DOHH2 (cell line): ENCODE data around the gene CATSPER4.

Source experiments
- H3F3A ChIP-seq: fragments of 200-600 bp; sonication (generic), shearing (Covaris generic); 2 replicates; pipeline ENCODE4 v1.6.0; 2016; ENCODE audit warnings: antibody characterized with exemption, mild to moderate bottlenecking; ENCODE audit not compliant: control insufficient read depth, insufficient read depth
- H3K27ac ChIP-seq: fragments of 200-600 bp; sonication (generic); 2 replicates; pipeline ENCODE4 v1.5.1; 2014; ENCODE audit warnings: low read depth, mild to moderate bottlenecking, low read length, moderate library complexity
- H3K27me3 ChIP-seq: fragments of 200-600 bp; sonication (generic); 2 replicates; pipeline ENCODE4 v1.6.1; 2014; ENCODE audit warnings: mild to moderate bottlenecking, low read length, mixed read lengths; ENCODE audit not compliant: control insufficient read depth
- H3K36me3 ChIP-seq: fragments of 200-600 bp; sonication (generic); 2 replicates; pipeline ENCODE4 v1.6.1; 2014; ENCODE audit warnings: mild to moderate bottlenecking, low read length, moderate library complexity, mixed read lengths; ENCODE audit not compliant: control insufficient read depth
- H3K4me1 ChIP-seq: fragments of 200-600 bp; sonication (generic); 2 replicates; pipeline ENCODE4 v1.6.1; 2014; ENCODE audit warnings: mild to moderate bottlenecking, low read length, mixed read lengths; ENCODE audit not compliant: control insufficient read depth
- H3K4me2 ChIP-seq: fragments of 200-600 bp; sonication (generic); 2 replicates; pipeline ENCODE4 v1.6.0; 2014; ENCODE audit warnings: mild to moderate bottlenecking, low read length, moderate library complexity
- H3K4me3 ChIP-seq: fragments of 200-600 bp; sonication (generic); 2 replicates; pipeline ENCODE4 v1.5.1; 2014; ENCODE audit warnings: mild to moderate bottlenecking, low read length, mixed read lengths
- H3K79me2 ChIP-seq: fragments of 200-600 bp; sonication (generic); 2 replicates; pipeline ENCODE4 v1.6.1; 2014; ENCODE audit warnings: mild to moderate bottlenecking, low read length, mixed read lengths; ENCODE audit not compliant: control insufficient read depth
- H3K9me2 ChIP-seq: fragments of 200-600 bp; sonication (generic); replicated peaks from 2 replicates; pipeline ENCODE4 v1.6.1; 2014; ENCODE audit warnings: mild to moderate bottlenecking, low read length, mixed read lengths; ENCODE audit not compliant: control insufficient read depth
- H3K9me3 ChIP-seq: fragments of 200-600 bp; sonication (generic); 2 replicates; pipeline ENCODE4 v1.6.1; 2014; ENCODE audit warnings: antibody characterized with exemption, low read length, mixed read lengths; ENCODE audit not compliant: control insufficient read depth, insufficient read depth
- H4K20me1 ChIP-seq: fragments of 200-600 bp; sonication (generic); 2 replicates; pipeline ENCODE4 v1.6.0; 2014; ENCODE audit warnings: low read depth, mild to moderate bottlenecking, antibody characterized with exemption, low read length, moderate library complexity; ENCODE audit not compliant: control insufficient read depth, insufficient read depth
- CTCF ChIP-seq: fragments of 200-600 bp; sonication (generic); IDR thresholded peaks from one replicate; pipeline ENCODE4 v1.5.1; 2014; ENCODE audit warnings: antibody characterized with exemption, mild to moderate bottlenecking, low read depth, low read length; ENCODE audit not compliant: poor library complexity, severe bottlenecking
- EZH2phosphoT487 ChIP-seq: fragments of 200-600 bp; sonication (generic); IDR thresholded peaks from 2 replicates; pipeline ENCODE4 v1.6.1; 2017; ENCODE audit warnings: borderline replicate concordance, mild to moderate bottlenecking, antibody characterized with exemption, low read length, moderate library complexity, mixed read lengths

The CATSPER4 gene

GRCh38 chr1:26158908-26159742, 31.3 kb upstream of the CATSPER4 start, which contains the start of gene FAM110D:
Gene FAM110D, plus strand, starts transcription at chr1:26159079. Its CDS starts 2,213 bp downstream, at chr1:26161292.
- H3K9me2 ChIP-seq: no peaks in the 10 kb centered on the region
- no peaks in the 10 kb centered on the region for H3K9me3 ChIP-seq
- H3K4me3 ChIP-seq: no peak within 1 kb of the TSS
- H4K20me1 ChIP-seq: no peaks in the 10 kb centered on the region
- no peaks in the 10 kb centered on the region for H3F3A ChIP-seq
- H3K4me2 ChIP-seq: no peak within 1 kb of the TSS
- peaks cover 16% of the 10 kb centered on the region for H3K4me1 ChIP-seq
- no peak within 1 kb of the TSS for H3K27ac ChIP-seq
- peaks cover 63% of the 10 kb centered on the region for H3K27me3 ChIP-seq
- TF ChIP-seq CTCF: no peak
- TF ChIP-seq EZH2phosphoT487: no peak
- no peaks in the 10 kb centered on the region for H3K36me3 ChIP-seq
- no peaks in the 10 kb centered on the region for H3K79me2 ChIP-seq

GRCh38 chr1:26159743-26160039, 30.7 kb upstream of the CATSPER4 start:
- Histone ChIP-seq H3K9me3 (no peaks in the 10 kb centered on the region), H3K27me3 (peaks cover 64% of the 10 kb centered on the region), H3K9me2 (no peaks in the 10 kb centered on the region), H3K79me2 (no peaks in the 10 kb centered on the region), H3K4me3 (no peak overlapping the region), H3F3A (no peaks in the 10 kb centered on the region), H4K20me1 (no peaks in the 10 kb centered on the region), H3K4me2 (no peak overlapping the region), H3K27ac (no peak overlapping the region), H3K4me1 (peaks cover 21% of the 10 kb centered on the region), H3K36me3 (no peaks in the 10 kb centered on the region)
- TF ChIP-seq EZH2phosphoT487: no peak
- no peak for TF ChIP-seq CTCF

- Histone ChIP-seq H3K27ac (no peak overlapping the region), H3K9me3 (no peaks in the 10 kb centered on the region), H3K4me2 (no peak overlapping the region), H3F3A (no peaks in the 10 kb centered on the region), H3K27me3 (peaks cover 56% of the 10 kb centered on the region), H3K4me3 (no peak overlapping the region), H4K20me1 (no peaks in the 10 kb centered on the region), H3K4me1 (peaks cover 22% of the 10 kb centered on the region), H3K9me2 (no peaks in the 10 kb centered on the region), H3K36me3 (no peaks in the 10 kb centered on the region), H3K79me2 (no peaks in the 10 kb centered on the region)
- no peak for TF ChIP-seq CTCF
- TF ChIP-seq EZH2phosphoT487: no peak
Measured at GRCh38 chr1:26160527-26161414, 29.6 kb upstream of the CATSPER4 start.
